Body of pancreas (tissue), 4 donors: ENCODE results near the gene C1orf167. TPM values are rescaled to one million over a fixed set of nuclear protein-coding genes. Genes with fewer than 3 reads are reported as not detected.

Experiments
- ATAC-seq: fragments of 150-250 bp; one replicate; pipeline ENCODE4 v1.9.1; 2016
- DNase-seq, 4 donors: peaks; one replicate each; pipeline ENCODE4 v3.0.0-alpha.2; 2019
- H3K27ac ChIP-seq, 4 donors: fragments of 200-600 bp; sonication (generic); 1 replicate in 3 of 4; 2 replicates in 1 of 4; pipeline versions ENCODE4 v1.5.1 to v1.6.1; 2016 to 2019; ENCODE audit warnings: mild to moderate bottlenecking in 1 of 4, mixed read lengths in 1 of 4, moderate library complexity in 1 of 4
- H3K27me3 ChIP-seq, 2 donors: fragments of 200-600 bp; sonication (generic); one replicate each; pipeline ENCODE4 v1.6.0; 2016; ENCODE audit warnings: mild to moderate bottlenecking in 1 of 2
- H3K36me3 ChIP-seq, 2 donors: fragments of 200-600 bp; sonication (generic); replicated peaks in 1 of 2; 2 replicates each; pipeline ENCODE4 v1.5.1; 2016; ENCODE audit warnings: low read depth in 2 of 2; ENCODE audit not compliant: insufficient read depth in 1 of 2
- H3K4me1 ChIP-seq: fragments of 200-600 bp; sonication (generic); one replicate; pipeline ENCODE4 v1.6.0; 2016
- H3K4me3 ChIP-seq, 2 donors: fragments of 200-600 bp; sonication (generic); 1 replicate in 1 of 2; 2 replicates in 1 of 2; pipeline ENCODE4 v1.5.1; 2016 to 2019
- H3K9me3 ChIP-seq, 3 donors: fragments of 200-600 bp; sonication (generic); 1 replicate in 2 of 3; 2 replicates in 1 of 3; pipeline ENCODE4 v1.5.1; 2016
- POLR2A ChIP-seq, 3 donors: fragments of 450-650 bp; IDR thresholded peaks; one replicate each; pipeline ENCODE4 v1.6.1; 2016; ENCODE audit warnings: antibody characterized with exemption in 3 of 3, mild to moderate bottlenecking in 2 of 3
- WGBS, 2 donors: methylation state at CpG; one replicate each; pipeline ENCODE4 v1.1.5; 2017; 5-methylcytosine and 5-hydroxymethylcytosine counted together
- intact Hi-C: fragments of 100-400 bp; cut with DNase I; formaldehyde crosslinking; loops from one replicate; pipeline ENCODE4 v1.15.1; 2023
- total RNA-seq, 2 donors: library from RNA; depleted of rRNA; stranded (reverse); fragments of >200 nt; gene quantifications; one replicate each; pipeline ENCODE4 v1.1.0, GENCODE V29; 2016
- TF ChIP-seq, protein P1 (sequence below), 7 experiments: fragments of 450-650 bp in 4 of 7; fragments of 200-600 bp in 3 of 7; sonication (generic) in 3 of 7; IDR thresholded peaks; one replicate each; pipeline ENCODE4 v1.5.1; 2016 to 2019; ENCODE audit warnings: antibody characterized with exemption in 7 of 7

C1orf167 gene
- total RNA-seq, 2 donors from 2014 or later = not detected

GRCh38 chr1:11777658-11778322, 15.8 kb downstream of the C1orf167 start:
- Histone ChIP-seq H3K4me3 (no peak overlapping the region), H3K9me3 (no peaks in the 10 kb centered on the region), H3K36me3 (no peaks in the 10 kb centered on the region), H3K27me3 (no peaks in the 10 kb centered on the region), H3K4me1 (no peaks in the 10 kb centered on the region), H3K27ac (no peak overlapping the region)
- ATAC-seq = no peak
- intact Hi-C loops = no loop called here
- 67 to 100% methylated on average over 1 to 8 of the region's 8 CpGs for WGBS, 2 donors
- TF ChIP-seq POLR2A (IDR thresholded peaks at IDR 0.05) = no peak
- TF ChIP-seq, protein P1, sequence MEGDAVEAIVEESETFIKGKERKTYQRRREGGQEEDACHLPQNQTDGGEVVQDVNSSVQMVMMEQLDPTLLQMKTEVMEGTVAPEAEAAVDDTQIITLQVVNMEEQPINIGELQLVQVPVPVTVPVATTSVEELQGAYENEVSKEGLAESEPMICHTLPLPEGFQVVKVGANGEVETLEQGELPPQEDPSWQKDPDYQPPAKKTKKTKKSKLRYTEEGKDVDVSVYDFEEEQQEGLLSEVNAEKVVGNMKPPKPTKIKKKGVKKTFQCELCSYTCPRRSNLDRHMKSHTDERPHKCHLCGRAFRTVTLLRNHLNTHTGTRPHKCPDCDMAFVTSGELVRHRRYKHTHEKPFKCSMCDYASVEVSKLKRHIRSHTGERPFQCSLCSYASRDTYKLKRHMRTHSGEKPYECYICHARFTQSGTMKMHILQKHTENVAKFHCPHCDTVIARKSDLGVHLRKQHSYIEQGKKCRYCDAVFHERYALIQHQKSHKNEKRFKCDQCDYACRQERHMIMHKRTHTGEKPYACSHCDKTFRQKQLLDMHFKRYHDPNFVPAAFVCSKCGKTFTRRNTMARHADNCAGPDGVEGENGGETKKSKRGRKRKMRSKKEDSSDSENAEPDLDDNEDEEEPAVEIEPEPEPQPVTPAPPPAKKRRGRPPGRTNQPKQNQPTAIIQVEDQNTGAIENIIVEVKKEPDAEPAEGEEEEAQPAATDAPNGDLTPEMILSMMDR (IDR thresholded peaks at IDR 0.05) = no peak
- DNase-seq = no peak

GRCh38 chr1:11778336-11778735, 16.3 kb downstream of the C1orf167 start:
- Histone ChIP-seq H3K4me3 (no peak overlapping the region), H3K27me3 (no peaks in the 10 kb centered on the region), H3K9me3 (no peaks in the 10 kb centered on the region), H3K27ac (no peak overlapping the region), H3K36me3 (no peaks in the 10 kb centered on the region), H3K4me1 (no peaks in the 10 kb centered on the region)
- TF ChIP-seq, protein P1 (IDR thresholded peaks at IDR 0.05) = no peak
- no peak for TF ChIP-seq POLR2A (IDR thresholded peaks at IDR 0.05)
- no peak for ATAC-seq
- DNase-seq = no peak
- WGBS, 2 donors = 80 to 90% methylated on average over 6 to 9 of the region's 9 CpGs
- intact Hi-C loops = no loop called here

- no peaks in the 10 kb centered on the region for H3K27me3 ChIP-seq
- 91 to 95% methylated on average over 8 to 15 of the region's 15 CpGs for WGBS, 2 donors
- no peaks in the 10 kb centered on the region for H3K4me1 ChIP-seq
- ATAC-seq (no peak), DNase-seq (no peak)
- intact Hi-C loops = no loop called here
- TF ChIP-seq POLR2A (IDR thresholded peaks at IDR 0.05) = no peak
- TF ChIP-seq, protein P1 (IDR thresholded peaks at IDR 0.05) = no peak
- H3K4me3 ChIP-seq = no peak overlapping the region
- no peaks in the 10 kb centered on the region for H3K36me3 ChIP-seq
- no peak overlapping the region for H3K27ac ChIP-seq
- H3K9me3 ChIP-seq = no peaks in the 10 kb centered on the region
Measured at GRCh38 chr1:11778844-11779623, 17.0 kb downstream of the C1orf167 start.

DNA sequence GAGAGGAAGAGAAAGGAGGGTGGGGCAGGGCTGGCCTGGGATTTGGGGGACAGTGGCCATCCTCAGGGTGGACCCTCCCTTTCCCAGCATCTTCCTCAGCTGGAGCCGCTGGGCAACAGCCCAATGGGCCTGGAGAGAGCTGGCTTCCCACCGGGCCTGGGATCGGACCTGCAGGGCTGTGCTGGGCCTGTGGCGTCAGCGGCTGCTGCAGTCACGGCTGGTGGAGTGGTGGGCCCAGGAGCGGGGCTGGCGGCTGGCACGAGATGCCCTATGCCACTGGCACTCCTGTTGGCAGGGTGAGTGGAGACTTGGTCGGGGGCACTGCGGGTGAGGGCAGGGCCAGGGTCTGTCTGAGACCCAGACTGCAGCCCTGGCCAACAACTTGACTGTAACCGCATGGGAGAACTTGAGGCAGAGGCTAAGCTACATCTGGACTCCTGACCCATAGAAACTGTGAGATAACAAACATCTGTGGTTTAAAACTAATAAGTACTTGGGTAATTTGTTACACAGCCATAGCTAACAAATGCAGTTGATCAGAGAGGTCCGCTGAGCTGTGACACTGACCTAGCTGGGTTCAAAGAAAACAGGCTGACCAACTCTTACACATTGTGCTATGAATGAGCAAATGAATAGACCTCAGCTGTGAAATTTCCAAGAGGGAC, 17.9 kb downstream of the C1orf167 start:
- TF ChIP-seq, protein P1 (IDR thresholded peaks at IDR 0.05) = no peak
- TF ChIP-seq POLR2A (IDR thresholded peaks at IDR 0.05) = no peak
- Histone ChIP-seq H3K36me3 (no peaks in the 10 kb centered on the region), H3K27ac (no peak overlapping the region), H3K9me3 (no peaks in the 10 kb centered on the region), H3K4me1 (peaks cover 6% of the 10 kb centered on the region), H3K4me3 (no peak overlapping the region), H3K27me3 (no peaks in the 10 kb centered on the region)
- no peak for ATAC-seq
- intact Hi-C loops = no loop called here
- no peak for DNase-seq
- WGBS, 2 donors = 75 to 100% methylated on average over 2 to 9 of the region's 13 CpGs
